GM21529 (cell line): ENCODE results near the gene ADPRM.
"Not testable (repeated sequence)": the region's sequence is repeated elsewhere in the genome, so short reads cannot be mapped to it uniquely, and the experiment has no call there.

Experiments
- ATAC-seq: cut with Tn5 transposase; IDR thresholded peaks from one replicate; pipeline ENCODE4 v1.9.1; 2021; ENCODE audit not compliant: unreplicated experiment

The ADPRM gene

GRCh38 chr17:10698096-10698818 lies 863 bp downstream of the ADPRM start:
- no peak for ATAC-seq

GRCh38 chr17:10699856-10700255 lies 2.5 kb downstream of the ADPRM start:
- no peak for ATAC-seq

- no peak for ATAC-seq
These were observed 5.2 kb downstream of the ADPRM start for GRCh38 chr17:10702574-10702973.

- ATAC-seq = no peak
These were observed 8.3 kb downstream of the ADPRM start for GRCh38 chr17:10705727-10706126.

GRCh38 chr17:10713318-10713717 lies 15.9 kb downstream of the ADPRM start:
- no peak for ATAC-seq

- no peak for ATAC-seq
These were observed 18.8 kb downstream of the ADPRM start for GRCh38 chr17:10716218-10716617.

- ATAC-seq = no peak
These were observed 21.2 kb downstream of the ADPRM start for GRCh38 chr17:10718547-10718946.

GRCh38 chr17:10724546-10725195 lies 27.3 kb downstream of the ADPRM start:
- no peak for ATAC-seq

- no peak for ATAC-seq
These were observed 27.9 kb downstream of the ADPRM start for GRCh38 chr17:10725262-10725661.

GRCh38 chr17:10726196-10726595 lies 28.8 kb downstream of the ADPRM start:
- ATAC-seq = no peak

- no peak for ATAC-seq
These were observed 29.8 kb downstream of the ADPRM start for GRCh38 chr17:10727192-10727591.

GRCh38 chr17:10728331-10728892 lies 31.0 kb downstream of the ADPRM start:
- ATAC-seq = no peak

- ATAC-seq = peak; percentile 67
These were observed 32.2 kb downstream of the ADPRM start, which contains the start of gene TMEM220 for GRCh38 chr17:10729334-10730193. TMEM220 (minus strand) TSS chr17:10730023; CDS start chr17:10729851, 172 bp downstream.

- not testable (repeated sequence) for ATAC-seq
These were observed 32.9 kb downstream of the ADPRM start for GRCh38 chr17:10730247-10730646.

- ATAC-seq = no peak
These were observed 34.0 kb downstream of the ADPRM start for GRCh38 chr17:10731408-10731879.

- ATAC-seq = not testable (repeated sequence)
These were observed 34.7 kb downstream of the ADPRM start for GRCh38 chr17:10732121-10732520.

- no peak for ATAC-seq
These were observed 36.3 kb downstream of the ADPRM start for GRCh38 chr17:10733666-10734065.

- no peak for ATAC-seq
These were observed 37.9 kb downstream of the ADPRM start for GRCh38 chr17:10735251-10735650.

- no peak for ATAC-seq
These were observed 38.4 kb downstream of the ADPRM start for GRCh38 chr17:10735821-10736220.

- no peak for ATAC-seq
These were observed 39.8 kb downstream of the ADPRM start for GRCh38 chr17:10737168-10737622.

GRCh38 chr17:10737736-10738135 lies 40.3 kb downstream of the ADPRM start:
- ATAC-seq = no peak
